HepG2 (cell line): ENCODE data around the gene YPEL4. TPM values are rescaled to one million over a fixed set of nuclear protein-coding genes. Genes with fewer than 3 reads are reported as not detected.

ENCODE experiments used
- ATAC-seq: fragments of 200-7000 bp; cut with Tn5 transposase; 3 replicates; pipeline ENCODE4 v1.9.1; 2020; ENCODE audit warnings: mild to moderate bottlenecking, moderate library complexity
- BruUV-seq: library from RNA; stranded (reverse); fragments of 400-500 nt; replicated peaks from 2 replicates; lab custom pipeline; 2021; lab: Mats Ljungman, UMichigan
- CTCF ChIA-PET: fragments of 300-600 bp; formaldehyde crosslinking; extraction: SDS; loops from one replicate; lab custom pipeline; 2021; ENCODE audit warnings: low total read pairs, inconsistent platforms, low intra/inter-chr PET ratio; lab: Yijun Ruan, JAX
- POLR2A ChIA-PET: fragments of 350-600 bp; sonication (Branson Sonifier 250); formaldehyde crosslinking; loops from one replicate; lab custom pipeline; 2020; ENCODE audit warnings: antibody characterized with exemption, inconsistent platforms; lab: Yijun Ruan, JAX
- DNase-seq: peaks from one replicate; pipeline ENCODE4 v3.0.0-alpha.2; 2015; ENCODE audit warnings: low spot score
- FAIRE-seq: peaks from 3 replicates; lab custom pipeline; 2011; peaks lifted over from hg19 to GRCh38; lab: Jason Lieb, UNC
- H2AFZ ChIP-seq: one replicate; pipeline ENCODE4 v1.6.1; 2011; ENCODE audit warnings: low read length, inconsistent platforms
- H3K27ac ChIP-seq: fragments of 300-600 bp; 3 replicates; pipeline ENCODE4 v1.8.0; 2011; ENCODE audit warnings: mixed run types, mild to moderate bottlenecking, mixed read lengths, low read length, inconsistent platforms; ENCODE audit not compliant: insufficient read depth; ENCODE audit errors: extremely low read length
- H3K27me3 ChIP-seq, 2 experiments: fragments of 200-600 bp in 1 of 2; 2 replicates in 1 of 2; 3 replicates in 1 of 2; pipeline versions ENCODE4 v1.6.0 to v1.8.0; 2011; ENCODE audit warnings: low read length in 2 of 2, mild to moderate bottlenecking in 2 of 2, moderate library complexity in 2 of 2, inconsistent platforms in 1 of 2; ENCODE audit not compliant: insufficient read depth in 2 of 2, control insufficient read depth in 1 of 2
- H3K36me3 ChIP-seq, 2 experiments: fragments of 200-600 bp in 1 of 2; replicated peaks in 1 of 2; 2 replicates in 1 of 2; 3 replicates in 1 of 2; pipeline versions ENCODE4 v1.5.1 to v1.8.0; 2011; ENCODE audit warnings: low read length in 2 of 2, inconsistent platforms in 1 of 2; ENCODE audit not compliant: insufficient read depth in 2 of 2, control insufficient read depth in 1 of 2
- H3K4me1 ChIP-seq: 2 replicates; pipeline ENCODE4 v1.5.1; 2012; ENCODE audit warnings: low read length, inconsistent platforms; ENCODE audit not compliant: insufficient read depth
- H3K4me2 ChIP-seq: 2 replicates; pipeline ENCODE4 v1.6.0; 2011; ENCODE audit warnings: low read depth, low read length, inconsistent platforms
- H3K4me3 ChIP-seq, 3 experiments: fragments of 200-600 bp in 1 of 3; sonication (generic), shearing (Covaris generic) in 1 of 3; replicated peaks in 1 of 3; 2 replicates each; pipeline ENCODE4 v1.5.1; 2011 to 2016; ENCODE audit warnings: low read length in 3 of 3, inconsistent platforms in 2 of 3, low read depth in 2 of 3, mild to moderate bottlenecking in 2 of 3, control low read depth in 1 of 3, mixed read lengths in 1 of 3; ENCODE audit not compliant: insufficient read depth in 1 of 3
- H3K79me2 ChIP-seq: one replicate; pipeline ENCODE4 v1.6.1; 2011; ENCODE audit warnings: low read length, inconsistent platforms; ENCODE audit not compliant: insufficient read depth
- H3K9ac ChIP-seq: 2 replicates; pipeline ENCODE4 v1.6.0; 2011; ENCODE audit warnings: mild to moderate bottlenecking, low read depth, low read length, inconsistent platforms; ENCODE audit not compliant: insufficient read depth
- H3K9me3 ChIP-seq: 2 replicates; pipeline ENCODE4 v1.5.1; 2012; ENCODE audit warnings: mild to moderate bottlenecking, low read length
- H4K20me1 ChIP-seq: 2 replicates; pipeline ENCODE4 v1.6.0; 2011; ENCODE audit warnings: inconsistent platforms, mild to moderate bottlenecking, low read length, moderate library complexity; ENCODE audit not compliant: insufficient read depth
- KLF12 ChIP-seq: sonication (generic); formaldehyde crosslinking; IDR thresholded peaks from 2 replicates; pipeline ENCODE4 v1.4.0; 2020; ENCODE audit warnings: missing genetic modification reagents, borderline replicate concordance
- PCBP1 ChIP-seq: fragments of 200-400 bp; formaldehyde crosslinking; IDR thresholded peaks from 2 replicates; pipeline ENCODE4 v1.6.1; 2017; ENCODE audit warnings: mild to moderate bottlenecking, low read depth, low read length, borderline replicate concordance
- PCBP2 ChIP-seq: fragments of 200-400 bp; formaldehyde crosslinking; optimal IDR thresholded peaks from 2 replicates; pipeline ENCODE3; 2018; ENCODE audit warnings: low read length, low read depth; ENCODE audit not compliant: poor library complexity, severe bottlenecking
- YEATS4 ChIP-seq: sonication (generic); formaldehyde crosslinking; IDR thresholded peaks from 2 replicates; pipeline ENCODE4 v1.4.0; 2020; ENCODE audit warnings: missing genetic modification reagents, borderline replicate concordance
- ZNF143 ChIP-seq: sonication (generic); formaldehyde crosslinking; IDR thresholded peaks from 2 replicates; pipeline ENCODE4 v1.4.0; 2020; ENCODE audit warnings: missing genetic modification reagents
- ZNF407 ChIP-seq: sonication (generic); formaldehyde crosslinking; IDR thresholded peaks from one replicate; pipeline ENCODE4 v1.5.1; 2020; ENCODE audit warnings: mild to moderate bottlenecking, missing genetic modification reagents; ENCODE audit errors: not compliant biosample characterization
- ZNF510 ChIP-seq: sonication (generic); formaldehyde crosslinking; IDR thresholded peaks from 2 replicates; pipeline ENCODE4 v1.4.0; 2020; ENCODE audit warnings: low read depth, mild to moderate bottlenecking, missing genetic modification reagents
- ZNF615 ChIP-seq: sonication (generic); formaldehyde crosslinking; IDR thresholded peaks from 2 replicates; pipeline ENCODE4 v1.5.0; 2020; ENCODE audit warnings: mild to moderate bottlenecking, missing genetic modification reagents, borderline replicate concordance
- ZNF652 ChIP-seq: IDR thresholded peaks from 2 replicates; pipeline ENCODE4 v1.6.1; 2016; ENCODE audit warnings: low read depth, borderline replicate concordance
- ZNF841 ChIP-seq: sonication (generic); formaldehyde crosslinking; IDR thresholded peaks from 2 replicates; pipeline ENCODE4 v1.8.1; 2023; ENCODE audit warnings: missing genetic modification reagents, borderline replicate concordance
- WGBS: methylation state at CpG from one replicate; pipeline ENCODE4 v1.1.6; 2017; ENCODE audit warnings: low lambda C conversion rate; 5-methylcytosine and 5-hydroxymethylcytosine counted together
- in situ Hi-C: cut with HindIII; loops from 2 replicates; pipeline ENCODE4 v1.10.0; 2017; ENCODE audit warnings: low pct_unique_long_range_greater_than_20kb; ENCODE audit not compliant: extremely low pct_ligation_motif_present
- intact Hi-C: fragments of 100-400 bp; cut with micrococcal nuclease; formaldehyde crosslinking; loops from one replicate; pipeline ENCODE4 v1.10.0; 2022; ENCODE audit not compliant: unreplicated experiment
- polyA plus RNA-seq, 8 experiments: library from polyadenylated mRNA; depleted of rRNA in 3 of 8; stranded (reverse) in 7 of 8; unstranded in 1 of 8; fragments of >200 nt; fragmentation: Illumina TruSeq in 4 of 8; extraction: Trizol in 4 of 8; gene quantifications; 2 replicates each; pipeline versions ENCODE4 v1.2.1 to v1.2.3, GENCODE V29; 2011 to 2016; ENCODE audit warnings: low read depth in 4 of 8, missing spikeins in 1 of 8, mixed read lengths in 1 of 8; ENCODE audit not compliant: insufficient read depth in 1 of 8
- total RNA-seq, 5 experiments: library from RNA; depleted of rRNA; stranded (reverse); fragments of >200 nt; fragmentation: Illumina TruSeq; extraction: Trizol; gene quantifications; 2 replicates each; pipeline ENCODE4 v1.2.3, GENCODE V29; 2016; ENCODE audit warnings: low read depth in 1 of 5
- TF ChIP-seq, protein P1 (sequence below): sonication (generic); formaldehyde crosslinking; conservative IDR thresholded peaks from 2 replicates; pipeline ENCODE4 v1.8.1; 2023; ENCODE audit warnings: missing genetic modification reagents
- TF ChIP-seq, protein P2 (sequence below): sonication (generic); formaldehyde crosslinking; conservative IDR thresholded peaks from 2 replicates; pipeline ENCODE4 v1.4.0; 2020; ENCODE audit warnings: missing genetic modification reagents

The YPEL4 gene
- total and polyA plus RNA-seq, 2 of the 13 experiments (the other 11 are each of a cell fraction or from before 2014, with no cell fraction given): 0.04 TPM; not detected in 1

- peaks cover 0 to 4% of the 10 kb centered on the region in 2 experiments; a peak in 1 of 5 replicates for H3K27me3 ChIP-seq
- in situ Hi-C loops: loop anchor here (25.0 kb wide), 2 partner anchors 630 to 855 kb away; partner anchors contain the start of gene OR5B21
- peak; percentile 98 for ATAC-seq
- peaks cover 11 to 22% of the 10 kb centered on the region in 2 experiments for H3K36me3 ChIP-seq
- ChIA-PET POLR2A (interaction anchor here (1.3 to 2.1 kb wide), 2 partner anchors 9 to 16 kb away, joined by 4 to 7 read pairs; no protein-coding TSS in a partner anchor), CTCF (no interaction called here)
- 2% methylated on average over 23 of the region's 45 CpGs for WGBS
- peak within 1 kb of the TSS; percentile 91 for H3K4me2 ChIP-seq
- peak within 1 kb of the TSS; percentile 76 to 90 (median 82) for H3K4me3 ChIP-seq
- H3K9me3 ChIP-seq: no peaks in the 10 kb centered on the region
- H4K20me1 ChIP-seq: no peaks in the 10 kb centered on the region
- peaks cover 18% of the 10 kb centered on the region; the same call in 1 of the 2 replicates for H3K4me1 ChIP-seq
- H2AFZ ChIP-seq: no peak within 1 kb of the TSS
- intact Hi-C loops: no loop called here
- no TSS peak for BruUV-seq
- DNase-seq: peak; percentile 98
- peaks cover 20% of the 10 kb centered on the region for H3K79me2 ChIP-seq
- FAIRE-seq: peak; percentile 93
- H3K27ac ChIP-seq: peak within 1 kb of the TSS; percentile 63
- peak within 1 kb of the TSS; percentile 89 for H3K9ac ChIP-seq
- TF ChIP-seq ZNF841 (no peak), ZNF615 (CRISPR knock-in tag) (no peak), KLF12 (CRISPR knock-in tag) (peak; percentile 87), YEATS4 (CRISPR knock-in tag) (peak; percentile 64; the same call in 1 of the 2 replicates), PCBP2 (no peak), ZNF652 (CRISPR knock-in tag) (no peak), PCBP1 (peak; percentile 82; the same call in 1 of the 2 replicates), ZNF143 (CRISPR knock-in tag) (peak; percentile 99), ZNF510 (CRISPR knock-in tag) (no peak), ZNF407 (CRISPR knock-in tag) (peak; percentile 57)
- TF ChIP-seq, protein P1, sequence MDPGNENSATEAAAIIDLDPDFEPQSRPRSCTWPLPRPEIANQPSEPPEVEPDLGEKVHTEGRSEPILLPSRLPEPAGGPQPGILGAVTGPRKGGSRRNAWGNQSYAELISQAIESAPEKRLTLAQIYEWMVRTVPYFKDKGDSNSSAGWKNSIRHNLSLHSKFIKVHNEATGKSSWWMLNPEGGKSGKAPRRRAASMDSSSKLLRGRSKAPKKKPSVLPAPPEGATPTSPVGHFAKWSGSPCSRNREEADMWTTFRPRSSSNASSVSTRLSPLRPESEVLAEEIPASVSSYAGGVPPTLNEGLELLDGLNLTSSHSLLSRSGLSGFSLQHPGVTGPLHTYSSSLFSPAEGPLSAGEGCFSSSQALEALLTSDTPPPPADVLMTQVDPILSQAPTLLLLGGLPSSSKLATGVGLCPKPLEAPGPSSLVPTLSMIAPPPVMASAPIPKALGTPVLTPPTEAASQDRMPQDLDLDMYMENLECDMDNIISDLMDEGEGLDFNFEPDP (CRISPR knock-in tag): no peak
- TF ChIP-seq, protein P2, sequence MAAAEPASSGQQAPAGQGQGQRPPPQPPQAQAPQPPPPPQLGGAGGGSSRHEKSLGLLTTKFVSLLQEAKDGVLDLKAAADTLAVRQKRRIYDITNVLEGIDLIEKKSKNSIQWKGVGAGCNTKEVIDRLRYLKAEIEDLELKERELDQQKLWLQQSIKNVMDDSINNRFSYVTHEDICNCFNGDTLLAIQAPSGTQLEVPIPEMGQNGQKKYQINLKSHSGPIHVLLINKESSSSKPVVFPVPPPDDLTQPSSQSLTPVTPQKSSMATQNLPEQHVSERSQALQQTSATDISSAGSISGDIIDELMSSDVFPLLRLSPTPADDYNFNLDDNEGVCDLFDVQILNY (CRISPR knock-in tag): peak; percentile 80
These were observed 7.7 kb upstream of the YPEL4 start, which contains the start of gene CLP1 for GRCh38 chr11:57657194-57658022. Gene CLP1, plus strand, starts transcription at chr11:57657762. Its CDS starts 1,715 bp downstream, at chr11:57659477.
